A673 (cell line): ENCODE results near the gene TM2D3. TPM values are rescaled to one million over a fixed set of nuclear protein-coding genes. Genes with fewer than 3 reads are reported as not detected.
A peak's percentile ranks its signal among the peaks of the same experiment; 100 is the strongest.

Experiments used
- BruUV-seq: library from RNA; stranded (reverse); fragments of 400-500 nt; replicated peaks from 2 replicates; lab custom pipeline; 2021; lab: Mats Ljungman, UMichigan
- CTCF ChIA-PET: fragments of 300-600 bp; sonication (Branson Sonifier 250); formaldehyde crosslinking; loops from one replicate; lab custom pipeline; 2022; ENCODE audit warnings: antibody characterized with exemption; lab: Charles Lee
- POLR2A ChIA-PET: fragments of 300-600 bp; sonication (Branson Sonifier 250); formaldehyde crosslinking; loops from one replicate; lab custom pipeline; 2022; ENCODE audit warnings: antibody characterized with exemption; ENCODE audit not compliant: low non-redundant PET; lab: Charles Lee
- DNase-seq: peaks from one replicate; pipeline ENCODE4 v3.0.0-alpha.2; 2015; ENCODE audit warnings: low spot score
- H3K27ac ChIP-seq: fragments of 200-600 bp; sonication (generic); 2 replicates; pipeline ENCODE4 v1.5.1; 2016; ENCODE audit warnings: mixed run types, low read depth, mild to moderate bottlenecking, mixed read lengths, antibody characterized with exemption, low read length; ENCODE audit not compliant: poor library complexity, severe bottlenecking
- H3K27me3 ChIP-seq: fragments of 200-600 bp; sonication (generic); replicated peaks from 2 replicates; pipeline ENCODE4 v1.6.1; 2017; ENCODE audit warnings: mixed run types, low read depth, mild to moderate bottlenecking, mixed read lengths, antibody characterized with exemption, low read length; ENCODE audit not compliant: insufficient read depth, poor library complexity
- H3K36me3 ChIP-seq: fragments of 200-600 bp; sonication (generic); 2 replicates; pipeline ENCODE4 v1.6.1; 2016; ENCODE audit warnings: mixed run types, mild to moderate bottlenecking, mixed read lengths, antibody characterized with exemption, low read length; ENCODE audit not compliant: insufficient read depth, poor library complexity, severe bottlenecking
- H3K4me1 ChIP-seq: fragments of 200-600 bp; sonication (generic); 2 replicates; pipeline ENCODE4 v1.6.1; 2017; ENCODE audit warnings: mixed run types, mild to moderate bottlenecking, mixed read lengths, antibody characterized with exemption, low read length; ENCODE audit not compliant: insufficient read depth, poor library complexity, severe bottlenecking
- H3K4me3 ChIP-seq: fragments of 200-600 bp; sonication (generic); 2 replicates; pipeline ENCODE4 v1.5.1; 2016; ENCODE audit warnings: low read depth, mixed run types, mild to moderate bottlenecking, mixed read lengths, low read length; ENCODE audit not compliant: poor library complexity, severe bottlenecking
- H3K9me3 ChIP-seq: fragments of 200-600 bp; sonication (generic); 2 replicates; pipeline ENCODE4 v1.6.1; 2016; ENCODE audit warnings: mixed run types, low read depth, mild to moderate bottlenecking, mixed read lengths, antibody characterized with exemption, low read length; ENCODE audit not compliant: poor library complexity, severe bottlenecking
- EZH2 ChIP-seq: fragments of 200-600 bp; sonication (generic); IDR thresholded peaks from 2 replicates; pipeline ENCODE4 v1.6.1; 2017; ENCODE audit warnings: borderline replicate concordance, low read depth, mild to moderate bottlenecking, mixed read lengths, antibody characterized with exemption, low read length; ENCODE audit not compliant: poor library complexity, severe bottlenecking
- intact Hi-C: fragments of 100-400 bp; cut with micrococcal nuclease; formaldehyde crosslinking; loops from one replicate; pipeline ENCODE4 v1.10.0; 2022; ENCODE audit not compliant: unreplicated experiment
- total RNA-seq: library from RNA; stranded (reverse); gene quantifications from 2 replicates; pipeline ENCODE4 v1.2.3, GENCODE V29; 2021
- TF ChIP-seq, protein P1 (sequence below): fragments of 300-800, 200-600 bp; sonication (generic); conservative IDR thresholded peaks from 2 replicates; pipeline ENCODE4 v1.5.1; 2017; ENCODE audit warnings: low read depth, mild to moderate bottlenecking, antibody characterized with exemption, low read length, moderate library complexity, mixed read lengths

TM2D3 gene
- total RNA-seq, 1 experiment from 2014 or later, result 49.4 TPM

DNA sequence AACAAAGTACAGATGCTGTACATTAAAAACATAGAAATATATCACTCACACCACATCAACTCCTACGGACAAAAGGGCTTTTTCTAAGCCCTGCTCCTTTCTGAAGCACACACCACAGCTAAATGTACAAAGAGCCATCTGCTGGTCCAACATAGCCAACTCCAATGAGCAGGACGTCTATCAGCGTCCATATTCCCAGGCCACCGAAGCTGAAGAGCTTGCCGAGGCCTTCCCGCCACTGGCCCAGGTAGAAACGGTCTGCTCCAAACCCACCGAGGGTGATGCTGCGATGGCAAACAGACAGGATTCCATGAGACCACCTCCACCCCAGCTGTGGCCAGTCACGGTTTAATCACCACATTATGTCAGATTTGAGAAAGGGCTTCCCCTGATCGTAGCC, 9.8 kb downstream of the TM2D3 start:
- H3K4me3 ChIP-seq, result peak overlapping the region; percentile 1
- peaks cover 33% of the 10 kb centered on the region for H3K4me1 ChIP-seq
- H3K9me3 ChIP-seq, result no peaks in the 10 kb centered on the region
- peak; percentile 50 for DNase-seq
- no peaks in the 10 kb centered on the region for H3K27me3 ChIP-seq
- BruUV-seq, result TSS peak; percentile 99
- CTCF ChIA-PET, result interaction anchor here (0.6 to 1.9 kb wide), 5 partner anchors 342 to 353 kb away, joined by 3 to 7 read pairs (median 5); partner anchors contain the start of gene SNRPA1
- TF ChIP-seq, protein P1, sequence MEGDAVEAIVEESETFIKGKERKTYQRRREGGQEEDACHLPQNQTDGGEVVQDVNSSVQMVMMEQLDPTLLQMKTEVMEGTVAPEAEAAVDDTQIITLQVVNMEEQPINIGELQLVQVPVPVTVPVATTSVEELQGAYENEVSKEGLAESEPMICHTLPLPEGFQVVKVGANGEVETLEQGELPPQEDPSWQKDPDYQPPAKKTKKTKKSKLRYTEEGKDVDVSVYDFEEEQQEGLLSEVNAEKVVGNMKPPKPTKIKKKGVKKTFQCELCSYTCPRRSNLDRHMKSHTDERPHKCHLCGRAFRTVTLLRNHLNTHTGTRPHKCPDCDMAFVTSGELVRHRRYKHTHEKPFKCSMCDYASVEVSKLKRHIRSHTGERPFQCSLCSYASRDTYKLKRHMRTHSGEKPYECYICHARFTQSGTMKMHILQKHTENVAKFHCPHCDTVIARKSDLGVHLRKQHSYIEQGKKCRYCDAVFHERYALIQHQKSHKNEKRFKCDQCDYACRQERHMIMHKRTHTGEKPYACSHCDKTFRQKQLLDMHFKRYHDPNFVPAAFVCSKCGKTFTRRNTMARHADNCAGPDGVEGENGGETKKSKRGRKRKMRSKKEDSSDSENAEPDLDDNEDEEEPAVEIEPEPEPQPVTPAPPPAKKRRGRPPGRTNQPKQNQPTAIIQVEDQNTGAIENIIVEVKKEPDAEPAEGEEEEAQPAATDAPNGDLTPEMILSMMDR, result no peak
- intact Hi-C loops, result no loop called here
- H3K27ac ChIP-seq, result peak overlapping the region; percentile 94
- H3K36me3 ChIP-seq, result peaks cover 52% of the 10 kb centered on the region
- POLR2A ChIA-PET, result no interaction called here

DNA sequence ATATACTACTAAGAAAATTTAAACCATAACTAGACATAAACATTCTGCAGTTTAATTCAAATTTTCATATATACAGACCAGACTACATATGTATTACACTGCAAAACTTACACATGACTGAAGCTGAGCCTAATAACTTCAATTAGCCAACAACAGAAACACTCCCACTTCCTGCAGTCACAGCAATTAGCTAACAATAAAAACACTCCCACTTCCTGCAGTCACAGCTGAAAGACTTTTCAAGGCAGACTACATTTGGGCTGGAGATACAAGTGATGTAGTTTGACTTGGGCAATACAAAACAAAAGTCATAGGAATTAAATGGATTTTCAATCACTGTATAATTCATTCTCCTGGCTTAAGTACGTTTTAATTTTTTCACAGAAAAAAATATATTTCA, 10.3 kb downstream of the TM2D3 start:
- peaks cover 47% of the 10 kb centered on the region for H3K36me3 ChIP-seq
- peaks cover 28% of the 10 kb centered on the region for H3K4me1 ChIP-seq
- no peaks in the 10 kb centered on the region for H3K9me3 ChIP-seq
- peak overlapping the region; percentile 12 for H3K4me3 ChIP-seq
- peak; percentile 94 for DNase-seq
- CTCF ChIA-PET, result interaction anchor here (0.6 to 1.9 kb wide), 5 partner anchors 342 to 353 kb away, joined by 3 to 7 read pairs (median 5); partner anchors contain the start of gene SNRPA1
- intact Hi-C loops, result loop anchor here (2.0 kb wide), 1 partner anchor 347 kb away; the partner anchor contains the start of gene SNRPA1
- TF ChIP-seq, protein P1, result no peak
- TF ChIP-seq EZH2, result no peak
- BruUV-seq, result no TSS peak
- POLR2A ChIA-PET, result no interaction called here
- peak overlapping the region; percentile 94 for H3K27ac ChIP-seq
- no peaks in the 10 kb centered on the region for H3K27me3 ChIP-seq

DNA sequence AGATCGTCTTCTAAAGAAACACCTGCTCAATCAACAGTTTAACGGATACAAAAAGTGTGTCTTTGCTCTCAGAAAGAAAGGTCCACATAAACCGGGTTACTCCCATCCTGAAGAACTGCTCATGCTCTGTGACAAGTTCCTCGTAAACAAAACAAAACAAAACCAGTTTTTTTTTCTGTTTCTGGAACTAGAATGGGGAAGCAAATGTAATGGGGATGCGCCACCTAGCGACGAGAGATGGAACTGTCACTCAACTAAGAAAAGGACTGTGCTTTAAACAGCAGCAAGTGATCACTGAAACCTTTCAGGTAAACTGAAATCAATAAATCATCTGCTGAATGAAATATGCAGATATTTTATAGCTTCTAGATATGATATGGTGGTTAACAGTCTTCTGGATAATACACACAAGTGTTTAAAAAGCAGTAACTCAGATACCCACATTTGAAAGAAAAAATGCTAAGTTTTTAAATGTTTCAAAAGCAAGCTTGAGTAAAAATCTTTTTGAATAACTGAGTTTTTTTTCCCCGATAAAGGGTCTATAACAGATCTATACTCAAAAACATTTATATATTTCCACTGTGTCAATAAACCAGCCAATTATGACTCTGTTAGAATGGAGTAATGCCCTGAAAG, 10.9 kb downstream of the TM2D3 start:
- TF ChIP-seq, protein P1, result peak; percentile 97
- TF ChIP-seq EZH2, result no peak
- ChIA-PET CTCF (interaction anchor here (1.0 to 1.9 kb wide), 4 partner anchors 341 to 352 kb away, joined by 3 to 6 read pairs (median 4); partner anchors contain the start of gene SNRPA1), POLR2A (no interaction called here)
- Histone ChIP-seq H3K27me3 (no peaks in the 10 kb centered on the region), H3K4me1 (peaks cover 23% of the 10 kb centered on the region), H3K4me3 (peak overlapping the region; percentile 12), H3K9me3 (no peaks in the 10 kb centered on the region), H3K36me3 (peaks cover 41% of the 10 kb centered on the region), H3K27ac (peak overlapping the region; percentile 94)
- intact Hi-C loops, result loop anchor here (2.0 kb wide), 1 partner anchor 346 kb away; the partner anchor contains the start of gene SNRPA1
- peak; percentile 82 for DNase-seq
- BruUV-seq, result TSS peak; percentile 45
